HG03565 (cell line): ENCODE results near the gene ITGAV.

Source experiments
- ATAC-seq: cut with Tn5 transposase; IDR thresholded peaks from one replicate; pipeline ENCODE4 v1.9.1; 2021; ENCODE audit warnings: mild to moderate bottlenecking, moderate library complexity; ENCODE audit not compliant: unreplicated experiment

ITGAV gene

DNA sequence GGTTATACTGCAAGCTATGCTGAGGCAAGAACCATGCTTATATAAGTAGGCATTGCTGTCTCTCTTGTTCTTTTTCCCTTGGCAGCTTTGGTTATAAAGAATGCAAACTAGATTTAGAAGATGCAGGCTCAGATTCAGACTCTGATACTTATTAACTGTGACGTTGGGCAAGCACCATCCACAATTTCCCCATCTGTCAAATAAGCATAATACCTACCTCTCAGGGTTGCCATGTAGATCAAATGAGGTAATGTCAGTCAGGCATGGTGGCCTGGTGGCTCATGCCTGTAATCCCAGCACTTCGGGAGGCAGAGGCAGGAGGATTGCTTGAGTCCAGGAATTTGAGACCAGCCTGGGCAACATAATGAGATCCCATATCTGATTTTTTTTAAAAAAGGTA, 21.7 kb downstream of the ITGAV start:
- ATAC-seq: no peak

DNA sequence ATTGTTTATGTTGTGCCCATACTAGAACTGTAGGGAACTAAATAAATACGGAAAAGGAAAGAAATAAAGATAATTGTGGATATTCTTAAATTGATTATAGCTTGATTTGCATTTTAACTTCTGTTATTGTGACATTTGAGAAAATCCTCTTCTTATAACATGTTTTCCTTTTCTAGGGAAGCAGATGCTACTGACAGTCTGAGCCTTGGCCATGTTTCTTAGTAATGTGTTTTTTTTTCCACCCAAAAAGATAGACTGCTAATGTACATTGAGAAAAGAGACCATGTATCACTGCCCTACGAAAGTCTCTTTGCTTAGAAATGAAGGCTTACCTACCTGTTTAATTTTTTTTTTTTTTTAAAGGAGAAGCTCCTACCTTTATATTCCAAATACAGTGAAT, 22.2 kb downstream of the ITGAV start:
- ATAC-seq: no peak

DNA sequence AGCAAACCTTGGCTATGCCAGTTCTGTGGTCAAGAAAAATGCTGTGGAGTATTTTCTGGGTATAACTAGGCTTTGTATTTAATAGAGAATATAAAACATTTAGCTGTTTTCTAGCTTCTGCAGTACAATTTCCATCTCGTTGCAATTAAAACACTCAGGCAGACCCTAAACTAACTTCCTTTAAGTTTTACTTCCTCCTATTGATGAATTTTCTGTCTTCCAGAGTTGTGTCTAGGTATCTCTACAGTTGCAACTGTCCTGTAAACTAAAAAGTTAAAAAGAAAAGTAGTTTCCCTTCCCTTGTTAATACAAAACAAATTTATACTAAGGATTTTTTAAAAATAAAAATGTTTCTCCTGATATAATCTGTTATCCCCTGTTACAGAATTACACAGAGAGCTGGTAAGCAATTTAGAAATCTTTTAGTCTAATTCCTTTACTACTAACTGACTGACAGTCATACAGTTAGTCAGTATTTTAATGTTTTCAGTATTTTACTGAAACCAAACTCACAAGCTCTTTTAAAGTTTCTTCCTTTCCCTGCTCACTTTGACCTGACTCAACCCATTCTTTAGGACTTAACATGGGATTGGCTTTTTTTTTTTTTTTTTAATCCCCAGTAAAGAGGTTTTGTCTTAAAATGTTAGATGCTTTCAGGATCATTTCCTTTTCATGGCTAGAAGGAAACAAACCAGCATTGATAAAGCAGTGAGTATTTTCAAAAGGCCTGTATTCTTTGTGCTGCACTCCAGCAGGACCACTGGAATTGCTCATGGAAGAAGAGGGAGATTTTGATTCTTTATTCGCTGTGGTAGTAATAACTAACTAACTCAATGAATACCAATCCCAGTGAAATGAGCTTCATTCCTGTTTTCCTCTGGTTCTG, 22.9 kb downstream of the ITGAV start:
- peak; percentile 52 for ATAC-seq

DNA sequence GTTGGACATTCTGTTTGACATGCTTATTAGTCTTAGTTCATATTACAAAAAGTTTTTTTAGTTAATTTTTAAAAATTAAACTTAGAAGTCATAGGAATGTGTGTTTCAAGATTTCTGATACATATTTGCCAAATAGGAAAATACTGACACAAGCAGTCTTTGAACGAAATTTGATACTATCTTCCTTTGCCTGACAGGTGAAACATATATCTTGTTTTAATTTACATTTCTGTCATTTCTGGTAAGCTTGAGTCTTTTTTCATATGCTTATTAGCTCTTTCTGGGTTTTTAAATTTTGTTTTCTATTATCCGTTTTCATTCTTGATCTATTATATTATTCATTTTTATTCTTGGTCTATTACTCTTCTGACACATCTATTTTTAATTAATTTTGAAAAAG, 24.5 kb downstream of the ITGAV start:
- ATAC-seq: no peak

DNA sequence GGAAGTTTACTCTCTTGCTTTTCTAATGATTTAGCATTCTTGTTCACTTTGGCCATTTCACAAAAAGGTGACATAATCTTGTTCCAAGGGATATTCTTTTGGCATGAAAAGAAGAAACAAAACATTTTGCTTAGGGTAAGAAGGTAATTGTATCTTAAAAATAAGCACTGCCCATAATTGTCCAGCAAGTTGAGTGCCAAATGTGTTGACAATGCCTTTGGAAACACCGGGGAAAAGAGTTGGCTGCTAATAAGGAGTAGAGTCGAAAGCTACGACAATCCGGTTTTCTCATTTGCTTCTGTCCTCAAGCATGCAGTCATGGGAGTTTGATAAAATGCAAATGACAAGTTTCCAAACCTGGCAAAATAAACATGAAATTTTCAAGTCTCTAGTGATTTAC, 27.3 kb downstream of the ITGAV start:
- no peak for ATAC-seq

DNA sequence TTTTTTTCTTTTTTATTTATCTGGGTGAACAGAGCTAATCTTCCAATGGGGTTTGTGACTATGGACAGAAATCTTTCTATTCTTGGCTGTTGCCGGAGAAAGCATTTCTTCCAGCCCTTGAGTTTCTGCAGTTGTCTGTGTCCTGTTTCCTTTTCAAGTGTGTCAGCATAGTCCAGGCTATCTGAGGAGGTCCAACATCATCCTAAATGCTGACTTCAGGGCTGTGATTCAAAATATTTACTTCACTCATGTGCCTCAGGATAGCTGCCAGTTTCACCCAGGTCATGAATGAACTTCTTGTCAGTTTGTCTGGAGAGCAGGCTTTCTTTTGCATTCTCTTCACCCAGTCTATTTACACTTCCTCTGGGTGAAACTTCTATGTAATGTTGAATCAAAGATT, 27.9 kb downstream of the ITGAV start:
- no peak for ATAC-seq

DNA sequence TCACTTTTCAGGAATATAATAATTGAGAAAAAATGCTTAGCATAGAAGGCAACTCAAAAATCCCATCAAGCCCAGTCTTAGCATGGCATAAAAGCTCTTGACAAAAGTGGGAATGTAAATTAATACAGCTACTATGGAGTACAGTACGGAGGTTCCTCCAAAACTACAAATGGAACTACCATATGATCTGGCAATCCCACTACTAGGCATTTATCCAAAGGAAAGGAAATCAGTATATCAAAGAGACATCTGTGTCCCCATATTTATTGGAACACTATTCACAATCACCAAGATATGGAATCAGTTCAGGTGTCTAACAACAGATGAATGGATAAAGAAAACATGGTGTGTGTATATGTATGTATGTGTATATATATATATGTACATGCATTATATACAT, 28.8 kb downstream of the ITGAV start:
- no peak for ATAC-seq

DNA sequence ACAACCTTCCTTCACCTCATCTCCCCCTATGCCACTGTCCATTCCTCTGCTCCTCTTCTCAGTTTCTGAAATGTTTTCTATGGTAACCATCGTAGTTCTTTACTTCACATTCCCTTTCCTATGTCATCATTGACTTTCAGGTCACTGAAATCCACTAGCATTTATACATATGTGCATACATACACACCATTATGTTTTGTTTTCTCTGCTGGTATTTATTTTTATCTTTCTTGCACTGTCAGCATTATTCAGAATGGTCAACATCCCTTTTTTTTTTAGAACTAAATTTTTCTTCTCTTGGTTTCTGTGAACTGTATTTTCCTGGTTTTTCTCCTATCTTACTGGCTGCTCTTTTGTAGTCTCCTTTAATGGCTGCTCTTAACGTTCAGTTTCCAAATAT, 33.2 kb downstream of the ITGAV start:
- no peak for ATAC-seq

DNA sequence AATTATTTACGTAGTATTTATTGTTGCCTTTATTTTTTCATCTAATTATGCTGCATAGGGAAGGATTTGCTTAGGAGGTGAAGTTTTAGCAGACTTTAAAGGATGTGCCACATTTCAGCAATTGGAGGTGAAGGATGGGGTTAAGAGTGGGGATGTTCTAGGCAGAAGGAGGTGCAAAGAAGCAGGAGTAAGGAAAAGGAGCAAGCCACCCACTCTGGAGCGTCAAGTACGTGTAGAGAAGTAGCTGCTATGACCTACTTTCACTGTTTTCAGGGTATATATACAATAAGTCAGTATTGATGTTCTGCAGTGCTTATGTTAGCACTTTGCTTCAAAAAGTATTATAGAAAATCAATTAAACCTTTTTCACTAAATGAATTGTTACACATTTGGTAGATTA, 34.4 kb downstream of the ITGAV start:
- ATAC-seq: no peak

DNA sequence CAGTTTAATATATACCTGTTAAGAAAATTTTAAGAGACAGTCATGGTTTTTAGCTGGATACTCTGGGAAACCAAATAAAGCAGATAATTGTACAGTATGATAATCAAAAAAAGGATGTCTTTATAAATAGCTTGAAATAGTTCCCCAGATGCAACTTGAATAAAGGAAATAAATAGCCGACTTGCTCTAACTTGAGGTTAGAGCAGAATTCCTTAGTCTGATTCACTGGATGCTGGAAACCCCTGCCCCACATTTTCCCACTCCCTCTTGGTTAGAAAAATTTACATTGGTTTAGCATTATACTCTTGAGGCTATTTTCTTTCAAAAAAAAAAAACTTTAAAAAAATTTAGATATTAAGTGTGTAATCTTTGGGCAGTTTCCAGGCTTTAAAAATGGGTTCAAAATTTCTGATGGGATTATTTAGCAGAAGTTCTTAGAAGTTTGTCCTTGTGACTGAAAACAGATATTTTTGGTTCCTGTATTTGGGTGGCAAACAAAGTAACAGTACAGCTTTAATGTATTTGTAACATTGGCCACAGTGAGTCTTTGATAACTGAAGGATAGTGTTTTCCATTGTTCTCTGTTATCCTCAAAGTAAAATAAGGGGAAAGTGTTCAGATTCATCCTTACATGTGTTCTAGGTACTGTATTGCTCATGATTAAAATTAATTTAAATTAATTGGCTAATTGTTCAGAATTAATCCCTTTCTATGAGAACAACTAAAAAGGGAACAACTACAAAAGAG, 39.6 kb downstream of the ITGAV start:
- ATAC-seq: no peak

DNA sequence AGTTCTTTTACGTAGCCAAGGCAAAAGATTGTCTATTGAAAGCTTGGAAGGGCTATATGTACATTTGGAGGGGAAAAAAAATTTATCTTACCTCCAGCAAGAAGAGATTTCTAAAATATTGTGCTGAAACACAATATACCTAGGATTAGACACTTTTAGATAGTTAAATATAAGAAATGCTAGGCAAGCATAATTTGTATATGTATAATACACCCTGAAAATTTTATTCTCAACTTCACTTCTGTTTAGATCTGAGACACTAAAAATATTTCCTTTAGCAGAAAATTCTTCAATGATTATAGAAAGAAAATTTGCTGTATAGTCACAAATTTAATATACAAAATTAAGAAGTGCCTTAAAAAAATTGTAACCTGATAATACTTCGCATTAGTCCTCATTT, 42.6 kb downstream of the ITGAV start:
- no peak for ATAC-seq

DNA sequence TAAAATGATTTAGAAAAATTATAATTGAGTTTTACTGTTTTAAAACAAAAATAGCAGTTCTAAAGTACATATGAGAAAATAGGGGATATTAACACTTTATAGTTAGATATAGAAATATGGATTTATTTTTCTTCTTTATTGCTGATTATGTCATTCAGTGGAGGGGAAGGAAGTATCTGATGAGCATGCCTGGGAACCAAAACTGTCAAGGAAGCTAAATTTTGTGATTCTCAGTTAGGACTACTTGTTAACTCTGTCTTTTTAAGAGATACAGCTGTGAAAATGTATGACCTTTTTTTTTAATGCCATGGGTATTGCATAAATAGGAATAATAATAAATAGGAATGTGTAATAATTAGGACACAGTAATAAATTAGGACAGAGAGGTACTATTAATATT, 44.8 kb downstream of the ITGAV start:
- no peak for ATAC-seq

DNA sequence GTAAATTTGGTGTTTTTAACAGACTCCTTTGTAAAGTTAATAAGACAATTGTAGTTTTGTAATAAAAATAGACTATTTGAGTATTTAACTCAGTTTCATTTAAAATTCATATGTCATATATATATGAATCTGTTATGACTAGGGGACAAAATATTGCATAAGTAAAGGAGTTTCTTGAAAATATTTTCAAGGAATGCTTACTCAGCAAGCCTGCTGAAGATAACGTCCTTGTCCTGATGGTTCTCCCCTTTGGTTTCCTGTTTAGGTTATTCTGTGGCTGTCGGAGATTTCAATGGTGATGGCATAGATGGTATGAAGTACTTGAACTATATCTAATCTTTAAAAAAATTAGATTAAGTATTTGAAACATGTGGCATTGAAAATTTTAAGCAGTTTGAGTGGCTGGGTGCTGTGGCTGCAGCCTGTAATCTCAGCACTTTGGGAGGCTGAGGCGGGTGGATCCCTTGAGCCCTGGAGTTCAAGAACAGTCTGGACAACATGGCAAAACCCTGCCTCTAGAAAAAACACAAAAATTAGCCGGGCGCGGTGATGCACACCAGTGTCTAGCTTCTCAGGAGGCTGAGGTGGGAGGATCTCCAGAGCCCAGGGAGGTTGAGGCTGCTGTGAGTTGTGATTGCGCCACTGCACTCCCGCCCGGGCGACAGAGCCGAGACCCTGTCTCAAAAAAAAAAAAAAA, 47.1 kb downstream of the ITGAV start:
- ATAC-seq: no peak

DNA sequence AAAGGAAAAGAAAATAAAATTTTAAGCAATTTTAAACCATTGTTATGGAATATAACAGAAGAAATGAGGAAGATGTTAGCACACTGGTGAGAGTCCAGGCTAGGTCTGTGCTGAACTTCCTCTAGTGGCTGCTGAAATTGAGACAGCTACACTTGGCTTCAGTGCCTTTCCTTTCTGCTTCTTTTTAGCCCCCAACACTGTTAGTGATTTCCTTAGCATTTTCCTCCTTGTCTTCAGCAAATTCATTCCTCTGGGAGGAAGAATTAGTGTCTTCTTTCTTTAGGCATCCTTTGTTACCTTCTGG, 47.6 kb downstream of the ITGAV start:
- ATAC-seq: no peak

DNA sequence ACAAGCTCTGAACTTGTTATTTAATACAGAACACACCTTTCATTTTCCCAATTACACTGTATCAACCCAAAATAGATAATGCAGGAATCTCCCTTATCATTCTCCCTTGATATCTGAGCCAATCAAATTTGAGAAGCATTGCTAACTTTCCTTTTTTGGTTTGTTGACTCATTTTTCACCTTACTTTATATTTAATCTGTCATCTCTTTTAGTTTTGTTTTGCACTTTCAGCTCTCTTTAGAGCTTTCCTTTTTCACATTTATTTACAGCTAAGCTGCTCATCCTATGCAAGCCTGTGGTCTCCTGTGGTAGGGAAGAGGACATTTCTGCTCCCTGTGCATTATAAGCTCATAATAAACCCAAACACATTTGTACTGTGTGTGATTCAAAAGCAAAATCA, 50.1 kb downstream of the ITGAV start:
- ATAC-seq: peak; percentile 68

DNA sequence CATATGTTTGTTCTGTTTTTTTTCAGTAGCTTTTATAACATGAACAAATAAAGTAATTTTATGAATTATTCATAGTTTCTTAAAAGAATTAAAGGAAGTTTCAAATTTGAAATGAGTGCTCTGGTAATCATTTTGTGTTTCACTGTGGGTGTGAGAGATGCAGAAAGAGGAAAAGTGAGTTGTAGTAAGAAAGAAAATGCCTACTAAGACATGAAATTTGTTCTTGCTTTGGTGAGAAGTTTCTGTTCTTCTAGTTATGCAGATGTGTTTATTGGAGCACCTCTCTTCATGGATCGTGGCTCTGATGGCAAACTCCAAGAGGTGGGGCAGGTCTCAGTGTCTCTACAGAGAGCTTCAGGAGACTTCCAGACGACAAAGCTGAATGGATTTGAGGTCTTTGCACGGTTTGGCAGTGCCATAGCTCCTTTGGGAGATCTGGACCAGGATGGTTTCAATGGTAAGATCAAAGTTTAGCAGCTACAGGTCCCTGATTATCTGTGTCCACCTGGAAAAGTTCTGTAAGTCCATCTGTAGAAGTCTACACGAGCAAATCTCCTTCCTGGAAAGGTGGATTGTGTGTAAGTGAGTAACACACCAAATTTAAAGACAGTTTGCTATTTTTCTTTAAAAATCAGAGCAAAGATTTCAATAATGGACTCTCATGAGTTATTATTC, 51.4 kb downstream of the ITGAV start:
- peak; percentile 1 for ATAC-seq

DNA sequence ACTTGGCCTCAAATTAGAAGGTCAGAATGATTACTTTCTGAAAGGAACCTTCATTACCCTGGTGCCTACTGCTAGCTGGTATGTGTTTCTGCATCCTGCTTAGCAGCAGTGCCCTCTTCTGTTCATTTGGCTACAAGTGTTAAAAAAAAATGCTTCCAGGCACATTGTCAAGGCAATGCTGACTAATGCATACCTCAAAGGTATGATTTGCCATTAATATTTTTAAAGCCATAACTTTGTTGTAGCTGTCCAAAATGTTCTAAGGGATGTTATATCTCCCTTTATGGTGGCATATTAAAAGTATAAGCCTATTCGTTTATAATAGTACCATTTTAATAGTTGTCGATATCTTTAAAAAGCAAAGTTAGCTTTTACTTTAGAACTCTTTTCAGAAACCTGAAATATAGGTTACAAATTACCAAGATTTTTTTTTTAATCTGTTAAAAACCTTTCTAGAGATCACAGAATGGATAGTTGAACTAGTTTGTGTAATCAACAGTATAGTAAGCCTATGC, 52.0 kb downstream of the ITGAV start:
- ATAC-seq: peak; percentile 68

DNA sequence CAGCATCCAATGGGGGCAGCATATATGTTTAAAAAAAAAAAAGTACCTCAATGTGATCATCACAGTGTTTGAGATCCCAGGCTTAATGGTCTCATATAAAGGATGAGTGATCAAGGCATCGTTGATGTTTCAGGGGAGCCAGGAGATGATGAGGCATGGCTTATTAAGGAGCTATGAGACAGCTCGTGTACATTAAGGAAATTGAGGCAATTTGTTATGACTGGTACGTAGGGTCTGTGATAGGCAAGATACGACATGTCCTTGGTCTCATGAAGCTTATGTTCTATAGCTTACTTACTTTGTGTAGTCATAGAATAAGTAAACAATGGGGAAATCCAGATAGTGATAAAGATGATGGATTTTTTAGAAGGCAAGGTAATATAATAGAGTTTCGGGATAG, 54.9 kb downstream of the ITGAV start:
- ATAC-seq: no peak

DNA sequence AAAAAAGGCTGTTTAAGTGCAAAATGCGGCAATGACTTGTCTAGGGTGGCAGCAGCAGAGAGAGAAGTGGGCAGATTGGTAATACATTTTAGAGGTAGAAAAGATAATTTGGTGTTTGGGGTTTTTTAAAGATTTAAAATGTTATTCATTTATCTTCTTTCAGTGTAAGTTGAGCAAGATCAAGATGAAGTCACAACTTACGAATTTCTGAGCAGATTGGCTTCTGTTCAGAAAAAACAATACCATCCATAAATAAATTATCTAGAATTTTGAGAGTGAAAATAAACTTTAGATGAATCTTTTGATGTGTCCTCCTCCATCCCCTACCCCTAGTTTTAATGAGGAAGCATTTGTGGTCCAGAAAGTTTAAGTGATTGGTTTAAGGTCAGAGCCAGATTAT, 56.1 kb downstream of the ITGAV start:
- no peak for ATAC-seq

DNA sequence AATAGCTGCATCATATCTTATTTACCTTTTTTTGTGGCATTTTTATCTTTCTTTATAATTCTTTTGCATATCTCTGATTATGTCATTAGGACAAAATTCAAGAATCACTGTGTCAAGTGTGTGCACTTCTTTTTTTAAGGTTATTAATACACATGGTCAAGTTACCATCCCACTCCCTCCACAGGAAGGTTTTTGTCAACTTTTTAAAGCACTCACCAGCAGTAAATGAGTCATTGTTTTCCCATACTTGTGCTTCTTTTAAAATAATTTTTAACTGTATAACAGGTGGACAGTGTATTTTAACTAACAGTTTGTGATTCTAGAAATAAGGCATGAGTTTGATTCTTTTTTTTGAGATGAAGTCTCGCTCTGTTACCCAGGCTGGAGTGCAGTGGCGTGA, 58.3 kb downstream of the ITGAV start:
- ATAC-seq: no peak

DNA sequence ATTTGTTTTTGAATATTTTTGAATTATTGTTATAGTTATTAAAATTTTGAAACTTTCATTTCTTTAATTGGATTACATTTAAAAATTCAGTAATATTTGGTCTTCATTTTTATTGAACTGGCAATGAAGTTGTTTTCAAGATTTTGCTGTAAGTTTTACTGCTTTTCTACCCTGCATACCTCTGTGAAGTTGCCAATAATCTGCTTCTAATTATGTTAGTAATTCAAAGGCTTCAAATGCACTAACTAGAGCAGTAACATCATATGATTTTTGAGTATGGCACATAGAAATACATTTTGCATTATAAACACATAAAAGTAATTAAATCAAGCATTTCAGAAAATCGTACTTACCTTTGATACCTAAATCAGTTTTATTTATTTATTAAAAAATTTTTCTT, 63.7 kb downstream of the ITGAV start:
- no peak for ATAC-seq
